IMR-90 (cell line): ENCODE data around the gene MYL12B. TPM values are rescaled to one million over a fixed set of nuclear protein-coding genes. Genes with fewer than 3 reads are reported as not detected.
A peak's percentile ranks its signal among the peaks of the same experiment; 100 is the strongest.
"Not testable (repeated sequence)": the region's sequence is repeated elsewhere in the genome, so short reads cannot be mapped to it uniquely, and the experiment has no call there.

Experiments
- ATAC-seq: fragments of 200-7000 bp; cut with Tn5 transposase; 2 replicates; pipeline ENCODE4 v1.9.1; 2020; ENCODE audit warnings: low read depth, mild to moderate bottlenecking, moderate library complexity
- BruUV-seq: library from RNA; stranded (reverse); fragments of 400-500 nt; replicated peaks from 2 replicates; lab custom pipeline; 2021; lab: Mats Ljungman, UMichigan
- CTCF ChIA-PET: fragments of 300-600 bp; formaldehyde crosslinking; extraction: SDS; loops from one replicate; lab custom pipeline; 2021; ENCODE audit warnings: antibody characterized with exemption; lab: Yijun Ruan, JAX
- POLR2A ChIA-PET: fragments of 300-600 bp; sonication (Branson Sonifier 250); formaldehyde crosslinking; loops from one replicate; lab custom pipeline; 2022; ENCODE audit warnings: antibody characterized with exemption; ENCODE audit not compliant: unreplicated experiment; lab: Charles Lee
- DNase-seq: peaks from one replicate; pipeline ENCODE4 v3.0.0; 2013
- H2AFZ ChIP-seq: replicated peaks from 2 replicates; pipeline ENCODE3; 2013; ENCODE audit warnings: low read length, mild to moderate bottlenecking; ENCODE audit not compliant: poor library complexity
- H2AK5ac ChIP-seq: 2 replicates; pipeline ENCODE4 v1.6.1; 2013; ENCODE audit warnings: low read depth, low read length, inconsistent platforms
- H2AK9ac ChIP-seq: replicated peaks from 2 replicates; pipeline ENCODE3; 2013; ENCODE audit warnings: mild to moderate bottlenecking, low read depth, low read length, moderate library complexity; ENCODE audit not compliant: poor library complexity
- H2BK120ac ChIP-seq: 2 replicates; pipeline ENCODE4 v1.6.1; 2013; ENCODE audit warnings: low read depth, low read length, inconsistent platforms
- H2BK15ac ChIP-seq: 3 replicates; pipeline ENCODE4 v1.6.1; 2013; ENCODE audit warnings: low read depth, low read length, inconsistent platforms
- H2BK20ac ChIP-seq: 2 replicates; pipeline ENCODE4 v1.6.1; 2013; ENCODE audit warnings: low read depth, mild to moderate bottlenecking, inconsistent platforms, low read length, moderate library complexity
- H2BK5ac ChIP-seq: 2 replicates; pipeline ENCODE4 v1.6.1; 2013; ENCODE audit warnings: mild to moderate bottlenecking, low read depth, low read length, inconsistent platforms; ENCODE audit not compliant: poor library complexity, severe bottlenecking
- H3K14ac ChIP-seq: replicated peaks from 2 replicates; pipeline ENCODE4 v1.6.1; 2013; ENCODE audit warnings: low read depth, low read length, inconsistent platforms
- H3K18ac ChIP-seq: 2 replicates; pipeline ENCODE4 v1.6.1; 2013; ENCODE audit warnings: low read depth, low read length, control low read depth
- H3K23ac ChIP-seq: 2 replicates; pipeline ENCODE4 v1.6.1; 2013; ENCODE audit warnings: low read depth, low read length, inconsistent platforms
- H3K27ac ChIP-seq: 2 replicates; pipeline ENCODE4 v1.5.1; 2013; ENCODE audit warnings: mild to moderate bottlenecking, control low read depth, low read length; ENCODE audit not compliant: insufficient read depth
- H3K27me3 ChIP-seq: 2 replicates; pipeline ENCODE4 v1.6.1; 2013; ENCODE audit warnings: low read length; ENCODE audit not compliant: control insufficient read depth, insufficient read depth
- H3K36me3 ChIP-seq: 2 replicates; pipeline ENCODE4 v1.6.1; 2013; ENCODE audit warnings: low read length, mixed read lengths; ENCODE audit not compliant: control insufficient read depth, insufficient read depth
- H3K4ac ChIP-seq: 2 replicates; pipeline ENCODE4 v1.6.1; 2013; ENCODE audit warnings: low read depth, low read length, inconsistent platforms
- H3K4me1 ChIP-seq: 2 replicates; pipeline ENCODE4 v1.6.1; 2013; ENCODE audit warnings: low read length, mixed read lengths; ENCODE audit not compliant: control insufficient read depth, insufficient read depth
- H3K4me2 ChIP-seq: 2 replicates; pipeline ENCODE4 v1.6.1; 2013; ENCODE audit warnings: low read depth, mild to moderate bottlenecking, control low read depth, low read length, moderate library complexity
- H3K4me3 ChIP-seq: 2 replicates; pipeline ENCODE4 v1.5.1; 2013; ENCODE audit warnings: low read depth, mild to moderate bottlenecking, control low read depth, low read length, moderate library complexity; ENCODE audit not compliant: insufficient read depth
- H3K56ac ChIP-seq: 2 replicates; pipeline ENCODE4 v1.6.1; 2013; ENCODE audit warnings: low read length, inconsistent platforms; ENCODE audit not compliant: insufficient read depth; ENCODE audit errors: extremely low read depth
- H3K79me1 ChIP-seq, 2 experiments: 2 replicates each; pipeline ENCODE4 v1.6.1; 2013; ENCODE audit warnings: low read length in 2 of 2, inconsistent platforms in 1 of 2, low read depth in 1 of 2
- H3K9ac ChIP-seq: 2 replicates; pipeline ENCODE4 v1.6.1; 2013; ENCODE audit warnings: low read depth, low read length, control low read depth
- H3K9me1 ChIP-seq: 2 replicates; pipeline ENCODE4 v1.6.1; 2013; ENCODE audit warnings: low read length, inconsistent platforms; ENCODE audit not compliant: insufficient read depth
- H3K9me3 ChIP-seq: 2 replicates; pipeline ENCODE4 v1.6.1; 2013; ENCODE audit warnings: low read length; ENCODE audit not compliant: control insufficient read depth, insufficient read depth
- H4K20me1 ChIP-seq: 2 replicates; pipeline ENCODE4 v1.6.1; 2013; ENCODE audit warnings: low read length, inconsistent platforms; ENCODE audit not compliant: insufficient read depth
- H4K5ac ChIP-seq: 2 replicates; pipeline ENCODE4 v1.6.1; 2013; ENCODE audit warnings: mild to moderate bottlenecking, low read depth, low read length, control low read depth
- H4K8ac ChIP-seq, 2 experiments: 2 replicates each; pipeline ENCODE4 v1.6.1; 2013; ENCODE audit warnings: low read depth in 2 of 2, low read length in 2 of 2, control low read depth in 1 of 2, inconsistent platforms in 1 of 2
- H4K91ac ChIP-seq: 2 replicates; pipeline ENCODE4 v1.6.1; 2013; ENCODE audit warnings: low read depth, low read length, inconsistent platforms; ENCODE audit not compliant: insufficient read depth
- CEBPB ChIP-seq: IDR thresholded peaks from 2 replicates; pipeline ENCODE4 v1.6.1; 2012; ENCODE audit warnings: low read depth, low read length, improper control_type of control experiment
- MAZ ChIP-seq: IDR thresholded peaks from 2 replicates; pipeline ENCODE4 v1.6.1; 2012; ENCODE audit warnings: low read depth, mild to moderate bottlenecking, low read length, improper control_type of control experiment, moderate library complexity, borderline replicate concordance
- MXI1 ChIP-seq: IDR thresholded peaks from 2 replicates; pipeline ENCODE4 v1.6.1; 2012; ENCODE audit warnings: low read depth, mild to moderate bottlenecking, low read length, moderate library complexity, borderline replicate concordance
- WGBS, 2 experiments: methylation state at CpG; one replicate each; pipeline versions ENCODE4 v1.1.5 to v1.1.7; 2013; ENCODE audit warnings: missing lambda C conversion rate in 2 of 2; ENCODE audit not compliant: insufficient read length in 1 of 2; ENCODE audit errors: extremely low coverage in 2 of 2; 5-methylcytosine and 5-hydroxymethylcytosine counted together
- dilution Hi-C: fragments of 300-500 bp; cut with HindIII; formaldehyde crosslinking; loops from one replicate; pipeline ENCODE4 v1.14.3; 2018; ENCODE audit warnings: low sequenced_read_pairs; ENCODE audit not compliant: unreplicated experiment
- in situ Hi-C: fragments of 300-500 bp; cut with MboI; formaldehyde crosslinking; loops from 3 replicates; pipeline ENCODE4 v1.14.3; 2019; ENCODE audit warnings: low sequenced_read_pairs, inconsistent platforms, mixed read lengths
- intact Hi-C: fragments of 100-400 bp; cut with micrococcal nuclease; formaldehyde crosslinking; loops from 2 replicates; pipeline ENCODE4 v1.10.0; 2022
- polyA plus RNA-seq, 3 experiments: library from polyadenylated mRNA; depleted of rRNA; stranded (reverse); fragments of >200 nt; gene quantifications; 2 replicates each; pipeline ENCODE4 v1.2.3, GENCODE V29; 2012; ENCODE audit warnings: low replicate concordance in 1 of 3
- total RNA-seq: library from RNA; depleted of rRNA; stranded (reverse); fragments of >200 nt; gene quantifications from 2 replicates; pipeline ENCODE4 v1.2.3, GENCODE V29; 2012

The MYL12B gene
- total and polyA plus RNA-seq, 2 of the 4 experiments (the other 2 are of a cell fraction), result 692 to 816 TPM

- BruUV-seq, result no TSS peak
- in situ Hi-C loops (no loop called here), dilution Hi-C loops (no loop called here), intact Hi-C loops (no loop called here)
- Histone ChIP-seq H3K9me1 (no peaks in the 10 kb centered on the region), H3K4ac (no peak within 1 kb of the TSS), H3K4me3 (no peak within 1 kb of the TSS), H3K18ac (no peak within 1 kb of the TSS), H2AK9ac (no peak within 1 kb of the TSS), H4K20me1 (no peaks in the 10 kb centered on the region), H2BK5ac (no peak within 1 kb of the TSS), H3K56ac (no peak within 1 kb of the TSS), H3K9me3 (no peaks in the 10 kb centered on the region), H3K9ac (no peak within 1 kb of the TSS), H3K36me3 (no peaks in the 10 kb centered on the region), H2AFZ (no peak within 1 kb of the TSS), H2AK5ac (0 out of 2 replicates have a peak within 1 kb of the TSS, but pooled peaks have one; percentile 21), H3K4me2 (no peak within 1 kb of the TSS), H3K27ac (no peak within 1 kb of the TSS), H3K79me1 (no peaks in the 10 kb centered on the region), H3K14ac (no peak within 1 kb of the TSS), H3K4me1 (no peaks in the 10 kb centered on the region), H4K8ac (no peak within 1 kb of the TSS), H3K27me3 (peaks cover 8% of the 10 kb centered on the region), H2BK20ac (no peak within 1 kb of the TSS), H4K91ac (no peak within 1 kb of the TSS), H2BK120ac (no peak within 1 kb of the TSS), H3K23ac (no peak within 1 kb of the TSS), H4K5ac (no peak within 1 kb of the TSS), H2BK15ac (no peak within 1 kb of the TSS)
- DNase-seq (no peak), ATAC-seq (no peak)
- ChIA-PET CTCF (no interaction called here), POLR2A (no interaction called here)
- TF ChIP-seq CEBPB (no peak), MAZ (no peak), MXI1 (no peak)
- WGBS, 2 experiments, result 37% methylated on average over 2 of the region's 9 CpGs; no CpG with 5 or more reads in 1 of the 2 experiments
Observed at GRCh38 chr18:3219631-3220335, 42.1 kb upstream of the MYL12B start, which contains the start of gene MYOM1. TSS of gene MYOM1 (minus strand) at chr18:3219968. CDS start at chr18:3215223, 4,745 bp downstream.

GRCh38 chr18:3220868-3221267 is 41.1 kb upstream of the MYL12B start:
- ATAC-seq, in situ Hi-C loops, H4K20me1 ChIP-seq, H4K8ac ChIP-seq, H2BK15ac ChIP-seq, DNase-seq, H3K4me1 ChIP-seq, POLR2A ChIA-PET, H3K14ac ChIP-seq, H2BK20ac ChIP-seq, H3K4ac ChIP-seq, H4K5ac ChIP-seq, H2AK5ac ChIP-seq, H3K9me1 ChIP-seq, H3K23ac ChIP-seq, H2BK120ac ChIP-seq, H3K9ac ChIP-seq, H3K4me2 ChIP-seq, H3K27ac ChIP-seq, BruUV-seq, H3K9me3 ChIP-seq, H2AK9ac ChIP-seq, H4K91ac ChIP-seq, H3K4me3 ChIP-seq, H3K36me3 ChIP-seq, H3K79me1 ChIP-seq, H2BK5ac ChIP-seq, H3K27me3 ChIP-seq, H3K18ac ChIP-seq, intact Hi-C loops, dilution Hi-C loops, H3K56ac ChIP-seq, H2AFZ ChIP-seq: not testable (repeated sequence)
- CTCF ChIA-PET, result interaction anchor here (0.6 kb wide), 1 partner anchor 420 kb away, joined by 3 read pairs; no protein-coding TSS in a partner anchor
- WGBS, 2 experiments, result no CpG with 5 or more reads among the region's 4 CpGs
